Ascending aorta (tissue), 2 donors: ENCODE measurements around the gene TOX2. TPM values are rescaled to one million over a fixed set of nuclear protein-coding genes. Genes with fewer than 3 reads are reported as not detected.
A peak's percentile ranks its signal among the peaks of the same experiment; 100 is the strongest.

Experiments
- DNase-seq, 2 donors: peaks; one replicate each; pipeline ENCODE4 v3.0.0-alpha.2; 2019; ENCODE audit warnings: low spot score in 2 of 2
- H3K27ac ChIP-seq, 2 donors: fragments of 200-600 bp; sonication (generic); one replicate each; pipeline ENCODE4 v1.5.1; 2016 to 2017; ENCODE audit warnings: mild to moderate bottlenecking in 1 of 2
- H3K27me3 ChIP-seq: fragments of 200-600 bp; sonication (generic); one replicate; pipeline ENCODE4 v1.5.1; 2017
- H3K36me3 ChIP-seq, 2 donors: fragments of 200-600 bp; sonication (generic); one replicate each; pipeline ENCODE4 v1.5.1; 2016
- H3K4me1 ChIP-seq, 2 donors: fragments of 200-600 bp; sonication (generic); one replicate each; pipeline ENCODE4 v1.5.1; 2016 to 2017; ENCODE audit warnings: mild to moderate bottlenecking in 1 of 2
- H3K4me3 ChIP-seq, 2 donors: fragments of 200-600 bp; sonication (generic); one replicate each; pipeline ENCODE4 v1.5.1; 2016 to 2017; ENCODE audit warnings: mild to moderate bottlenecking in 1 of 2
- H3K9me3 ChIP-seq, 2 donors: fragments of 200-600 bp; sonication (generic); one replicate each; pipeline ENCODE4 v1.5.1; 2016
- intact Hi-C: fragments of 100-400 bp; cut with DNase I; formaldehyde crosslinking; loops from one replicate; pipeline ENCODE4 v1.15.1; 2023
- total RNA-seq: library from RNA; depleted of rRNA; stranded (reverse); fragments of >200 nt; gene quantifications from one replicate; pipeline ENCODE4 v1.1.0, GENCODE V29; 2016
- TF ChIP-seq, protein P1 (sequence below), 3 experiments: fragments of 200-600 bp in 2 of 3; fragments of 450-650 bp in 1 of 3; sonication (generic) in 2 of 3; IDR thresholded peaks; one replicate each; pipeline ENCODE4 v1.5.1; 2016 to 2019; ENCODE audit warnings: antibody characterized with exemption in 3 of 3, mild to moderate bottlenecking in 1 of 3, moderate library complexity in 1 of 3

Gene TOX2
- total RNA-seq, 1 donor from 2014 or later = 47.0 TPM

DNA sequence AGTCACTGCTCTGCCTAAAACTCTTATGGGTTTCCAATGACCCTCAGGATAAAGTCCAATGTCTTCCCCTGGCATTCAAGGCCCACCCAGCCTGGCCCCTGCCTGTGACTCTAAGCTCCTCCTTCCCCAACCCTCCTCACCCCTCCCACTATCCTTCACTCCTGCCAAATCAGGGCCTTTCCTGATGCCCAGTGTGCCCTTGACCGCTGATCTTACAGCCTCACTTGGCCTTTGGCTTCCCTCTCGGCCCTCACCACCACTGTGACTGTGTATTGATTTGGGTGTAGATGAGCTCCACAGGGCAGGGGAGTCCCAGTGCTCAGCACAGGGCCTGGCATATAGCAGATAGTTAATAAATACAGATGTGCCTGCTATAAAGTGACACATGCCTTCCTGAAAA is 115.7 kb downstream of the TOX2 start:
- peak in 1 of 2 donors; percentile 42 for DNase-seq
- no peak overlapping the region for H3K4me3 ChIP-seq
- H3K27me3 ChIP-seq = no peaks in the 10 kb centered on the region
- intact Hi-C loops = no loop called here
- H3K9me3 ChIP-seq = no peaks in the 10 kb centered on the region
- H3K36me3 ChIP-seq = no peaks in the 10 kb centered on the region
- no peaks in the 10 kb centered on the region for H3K4me1 ChIP-seq
- TF ChIP-seq, protein P1, sequence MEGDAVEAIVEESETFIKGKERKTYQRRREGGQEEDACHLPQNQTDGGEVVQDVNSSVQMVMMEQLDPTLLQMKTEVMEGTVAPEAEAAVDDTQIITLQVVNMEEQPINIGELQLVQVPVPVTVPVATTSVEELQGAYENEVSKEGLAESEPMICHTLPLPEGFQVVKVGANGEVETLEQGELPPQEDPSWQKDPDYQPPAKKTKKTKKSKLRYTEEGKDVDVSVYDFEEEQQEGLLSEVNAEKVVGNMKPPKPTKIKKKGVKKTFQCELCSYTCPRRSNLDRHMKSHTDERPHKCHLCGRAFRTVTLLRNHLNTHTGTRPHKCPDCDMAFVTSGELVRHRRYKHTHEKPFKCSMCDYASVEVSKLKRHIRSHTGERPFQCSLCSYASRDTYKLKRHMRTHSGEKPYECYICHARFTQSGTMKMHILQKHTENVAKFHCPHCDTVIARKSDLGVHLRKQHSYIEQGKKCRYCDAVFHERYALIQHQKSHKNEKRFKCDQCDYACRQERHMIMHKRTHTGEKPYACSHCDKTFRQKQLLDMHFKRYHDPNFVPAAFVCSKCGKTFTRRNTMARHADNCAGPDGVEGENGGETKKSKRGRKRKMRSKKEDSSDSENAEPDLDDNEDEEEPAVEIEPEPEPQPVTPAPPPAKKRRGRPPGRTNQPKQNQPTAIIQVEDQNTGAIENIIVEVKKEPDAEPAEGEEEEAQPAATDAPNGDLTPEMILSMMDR (IDR thresholded peaks at IDR 0.05) = no peak
- no peak overlapping the region for H3K27ac ChIP-seq

DNA sequence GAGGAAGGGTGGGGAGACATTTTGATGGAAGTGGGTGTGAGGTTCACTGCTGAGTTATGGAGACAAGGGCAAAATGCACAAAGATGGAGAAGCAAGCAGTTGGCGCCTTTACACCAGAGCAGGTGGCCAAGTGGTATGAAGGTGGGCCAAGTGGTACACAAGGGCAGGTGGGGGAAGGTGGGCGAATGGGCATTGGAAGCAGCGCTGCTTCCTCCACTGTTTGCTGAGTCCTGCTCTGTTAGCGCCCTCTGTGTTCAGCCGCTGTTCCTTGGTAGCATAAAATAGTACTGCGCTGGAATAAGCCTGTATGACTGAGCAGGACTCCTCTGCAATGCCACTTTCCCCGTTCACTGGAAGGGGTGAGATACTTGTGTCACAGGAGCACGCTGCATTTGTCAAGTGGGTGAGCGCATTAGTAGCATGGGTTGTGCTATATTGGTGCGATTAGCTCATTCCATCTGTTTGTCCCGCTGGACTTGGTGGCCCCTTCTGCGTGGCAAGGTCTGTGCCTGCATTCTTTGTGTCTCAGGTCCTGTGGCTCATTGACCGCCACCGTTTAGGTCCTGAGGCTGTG is 116.4 kb downstream of the TOX2 start:
- Histone ChIP-seq H3K36me3 (no peaks in the 10 kb centered on the region), H3K4me1 (no peaks in the 10 kb centered on the region), H3K27me3 (no peaks in the 10 kb centered on the region), H3K4me3 (no peak overlapping the region), H3K27ac (no peak overlapping the region), H3K9me3 (no peaks in the 10 kb centered on the region)
- DNase-seq = peak in 1 of 2 donors; percentile 35
- TF ChIP-seq, protein P1 (IDR thresholded peaks at IDR 0.05) = no peak
- intact Hi-C loops = no loop called here

DNA sequence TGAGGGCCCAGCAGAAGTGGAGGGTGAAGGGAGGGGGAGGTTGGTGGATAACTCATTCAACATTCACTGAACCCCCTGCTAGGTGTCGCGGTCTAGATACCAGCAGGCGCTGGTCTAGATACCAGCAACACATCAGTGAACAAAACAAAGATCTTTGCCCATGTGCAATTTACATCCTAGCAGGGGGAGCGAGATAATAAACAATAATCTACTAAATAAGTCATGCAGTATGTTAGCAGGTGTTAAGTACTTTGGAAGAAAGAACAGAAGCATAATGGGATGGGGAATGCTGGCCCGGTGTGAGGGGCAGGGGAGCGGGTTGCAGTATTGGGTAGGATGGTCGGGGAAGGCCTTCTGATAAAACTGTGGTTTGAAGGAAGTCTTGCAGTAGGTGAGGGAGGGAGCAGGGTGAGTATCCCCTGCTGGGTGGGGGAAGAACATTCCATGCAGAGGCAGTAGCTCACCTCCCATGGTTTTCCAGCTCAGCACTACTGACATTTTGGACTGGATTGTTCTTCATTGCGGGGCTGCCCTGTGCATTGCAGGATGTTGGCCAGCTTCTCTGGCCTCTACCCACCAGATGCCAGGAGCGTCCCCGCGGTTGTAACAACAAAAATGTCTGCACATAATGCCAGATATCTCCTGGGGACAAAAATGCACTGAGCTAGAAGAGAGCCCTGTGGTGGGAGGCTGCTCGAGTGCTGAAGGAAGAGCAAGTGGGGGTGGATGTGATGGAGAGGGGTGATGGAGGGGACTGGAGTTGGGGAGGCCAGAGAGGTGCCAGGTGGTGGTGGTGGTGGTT is 117.3 kb downstream of the TOX2 start:
- TF ChIP-seq, protein P1 (IDR thresholded peaks at IDR 0.05) = no peak
- no peaks in the 10 kb centered on the region for H3K36me3 ChIP-seq
- H3K9me3 ChIP-seq = no peaks in the 10 kb centered on the region
- H3K4me3 ChIP-seq = no peak overlapping the region
- peak in 1 of 2 donors; percentile 18 for DNase-seq
- H3K27me3 ChIP-seq = no peaks in the 10 kb centered on the region
- no peak overlapping the region for H3K27ac ChIP-seq
- no peaks in the 10 kb centered on the region for H3K4me1 ChIP-seq
- intact Hi-C loops = no loop called here

DNA sequence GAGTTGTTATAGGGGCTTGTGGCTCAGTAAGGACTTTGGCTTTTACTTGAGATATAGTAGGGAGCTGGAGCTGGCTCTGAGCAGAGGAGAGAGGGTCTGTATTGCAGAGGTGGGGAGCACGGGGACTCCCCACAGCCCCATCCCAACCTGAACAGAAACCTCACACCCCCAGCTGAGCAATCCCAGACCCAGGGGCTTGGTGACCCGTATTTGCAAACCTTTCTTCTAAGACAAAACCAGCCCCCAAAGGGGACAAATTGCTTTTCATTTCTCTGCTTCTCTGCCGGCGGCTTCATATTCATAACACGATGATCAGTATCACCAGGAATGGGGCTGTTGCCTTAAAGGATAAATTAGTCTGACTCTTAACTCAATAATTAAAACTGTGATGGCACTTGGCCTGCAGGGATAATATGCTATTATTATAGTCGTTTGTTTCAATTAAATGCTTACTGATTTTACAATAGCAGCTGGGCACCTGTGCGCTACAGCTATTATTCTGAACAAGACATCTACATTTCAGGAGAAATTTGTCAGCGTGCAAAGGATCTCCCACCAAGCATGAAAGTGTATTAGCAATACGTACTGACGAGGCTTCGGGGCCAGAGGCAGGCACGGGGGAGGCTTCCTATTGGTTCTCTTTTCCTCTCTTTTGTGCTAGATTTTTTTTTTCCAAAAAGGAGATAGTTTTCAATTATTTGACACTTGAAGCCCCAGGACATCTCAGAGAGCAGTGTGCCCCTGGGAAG is 118.1 kb downstream of the TOX2 start:
- H3K27me3 ChIP-seq = no peaks in the 10 kb centered on the region
- DNase-seq = peak in 1 of 2 donors; percentile 59

DNA sequence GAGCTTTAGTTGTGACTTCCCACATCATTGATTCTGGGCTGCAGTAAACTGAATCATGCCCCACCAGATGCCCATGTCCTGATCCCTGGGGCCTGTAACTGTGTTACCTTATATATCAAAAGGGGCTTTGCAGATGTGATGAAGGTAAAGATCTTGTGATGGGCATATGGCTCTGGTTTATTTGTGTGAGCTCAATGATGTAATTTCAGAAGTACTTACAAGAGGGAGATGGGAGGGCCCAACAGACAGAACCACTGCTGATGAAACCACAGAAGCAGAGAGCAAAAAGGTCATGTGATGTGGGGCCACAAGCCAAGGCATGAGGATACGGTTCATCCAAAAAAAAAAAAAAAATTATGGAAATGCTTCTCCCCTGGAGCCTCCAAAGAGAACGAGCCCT is 118.7 kb downstream of the TOX2 start:
- Histone ChIP-seq H3K27ac (no peak overlapping the region), H3K9me3 (no peaks in the 10 kb centered on the region), H3K36me3 (no peaks in the 10 kb centered on the region), H3K27me3 (no peaks in the 10 kb centered on the region), H3K4me1 (no peaks in the 10 kb centered on the region), H3K4me3 (no peak overlapping the region)
- intact Hi-C loops = no loop called here
- peak in 1 of 2 donors; percentile 21 for DNase-seq
- TF ChIP-seq, protein P1 (IDR thresholded peaks at IDR 0.05) = no peak

More for the DNA sequence above, 118.1 kb downstream of the TOX2 start:
- H3K4me3 ChIP-seq = no peak overlapping the region
- TF ChIP-seq, protein P1 (IDR thresholded peaks at IDR 0.05) = no peak
- no peaks in the 10 kb centered on the region for H3K36me3 ChIP-seq
- H3K27ac ChIP-seq = no peak overlapping the region
- no peaks in the 10 kb centered on the region for H3K9me3 ChIP-seq
- H3K4me1 ChIP-seq = no peaks in the 10 kb centered on the region
- intact Hi-C loops = no loop called here
